Nephron (organoid): ENCODE measurements around the gene STARD7.
A peak's percentile ranks its signal among the peaks of the same experiment; 100 is the strongest.

Source experiments
- H3K27ac Mint-ChIP-seq, 3 experiments: 2 replicates each; pipeline ENCODE4 v1.8.0; 2020; ENCODE audit warnings: mixed read lengths in 3 of 3, mild to moderate bottlenecking in 2 of 3, moderate library complexity in 1 of 3
- H3K27me3 Mint-ChIP-seq: 2 replicates; pipeline ENCODE4 v1.8.0; 2021; ENCODE audit warnings: low read depth, mild to moderate bottlenecking, moderate library complexity, mixed read lengths
- H3K36me3 Mint-ChIP-seq: 2 replicates; pipeline ENCODE4 v1.8.0; 2020; ENCODE audit warnings: low read depth, mixed read lengths
- H3K4me1 Mint-ChIP-seq: 2 replicates; pipeline ENCODE4 v1.8.0; 2020; ENCODE audit warnings: mixed read lengths
- H3K4me3 Mint-ChIP-seq, 3 experiments: 2 replicates each; pipeline ENCODE4 v1.8.0; 2020; ENCODE audit warnings: mild to moderate bottlenecking in 3 of 3, mixed read lengths in 3 of 3, moderate library complexity in 2 of 3
- H3K9me3 Mint-ChIP-seq: 2 replicates; pipeline ENCODE4 v1.8.0; 2020; ENCODE audit warnings: mixed read lengths
- CTCF ChIP-seq, 3 experiments: fragments of 200-600 bp; sonication (generic); IDR thresholded peaks; one replicate each; pipeline ENCODE4 v1.5.0; 2021; ENCODE audit warnings: antibody characterized with exemption in 3 of 3; ENCODE audit not compliant: unreplicated experiment in 3 of 3

STARD7 gene

GRCh38 chr2:96212339-96212738, 3.7 kb upstream of the STARD7 start:
- peaks cover 15% of the 10 kb centered on the region for H3K4me1 Mint-ChIP-seq
- H3K9me3 Mint-ChIP-seq, result no peaks in the 10 kb centered on the region
- peak overlapping the region in 1 of 3 experiments; percentile 60 for H3K4me3 Mint-ChIP-seq
- no peak overlapping the region for H3K27ac Mint-ChIP-seq
- peaks cover 3% of the 10 kb centered on the region for H3K36me3 Mint-ChIP-seq
- TF ChIP-seq CTCF (IDR thresholded peaks at IDR 0.05; ENCODE audit: unreplicated experiment in 3 of 3), result no peak
- no peaks in the 10 kb centered on the region for H3K27me3 Mint-ChIP-seq

- Mint-ChIP-seq H3K27ac (peak overlapping the region; percentile 91 to 96 (median 95)), H3K4me3 (peak overlapping the region; percentile 90 to 98 (median 96)), H3K27me3 (no peaks in the 10 kb centered on the region), H3K4me1 (peaks cover 38% of the 10 kb centered on the region), H3K9me3 (no peaks in the 10 kb centered on the region), H3K36me3 (peaks cover 5% of the 10 kb centered on the region)
- TF ChIP-seq CTCF (IDR thresholded peaks at IDR 0.05; ENCODE audit: unreplicated experiment in 3 of 3), result no peak
Observed at GRCh38 chr2:96209729-96210085, 1.1 kb upstream of the STARD7 start.

- Mint-ChIP-seq H3K4me1 (peaks cover 40% of the 10 kb centered on the region), H3K27ac (peak overlapping the region; percentile 91 to 96 (median 95)), H3K4me3 (peak overlapping the region; percentile 90 to 98 (median 96)), H3K27me3 (no peaks in the 10 kb centered on the region), H3K9me3 (no peaks in the 10 kb centered on the region), H3K36me3 (peaks cover 5% of the 10 kb centered on the region)
- TF ChIP-seq CTCF (IDR thresholded peaks at IDR 0.05; ENCODE audit: unreplicated experiment in 3 of 3), result no peak
Observed at GRCh38 chr2:96209011-96209728, 543 bp upstream of the STARD7 start.

GRCh38 chr2:96207774-96208142, 869 bp downstream of the STARD7 start:
- Mint-ChIP-seq H3K4me3 (peak overlapping the region; percentile 90 to 98 (median 96)), H3K9me3 (no peaks in the 10 kb centered on the region), H3K36me3 (peaks cover 5% of the 10 kb centered on the region), H3K4me1 (peaks cover 49% of the 10 kb centered on the region), H3K27me3 (no peaks in the 10 kb centered on the region), H3K27ac (peak overlapping the region; percentile 85 to 96 (median 95))
- no peak for TF ChIP-seq CTCF (IDR thresholded peaks at IDR 0.05; ENCODE audit: unreplicated experiment in 3 of 3)

- peak overlapping the region; percentile 90 to 98 (median 96) for H3K4me3 Mint-ChIP-seq
- no peaks in the 10 kb centered on the region for H3K9me3 Mint-ChIP-seq
- peak overlapping the region; percentile 85 to 96 (median 95) for H3K27ac Mint-ChIP-seq
- H3K4me1 Mint-ChIP-seq, result peaks cover 53% of the 10 kb centered on the region
- H3K27me3 Mint-ChIP-seq, result no peaks in the 10 kb centered on the region
- TF ChIP-seq CTCF (IDR thresholded peaks at IDR 0.05; ENCODE audit: unreplicated experiment in 3 of 3), result no peak
- peaks cover 5% of the 10 kb centered on the region for H3K36me3 Mint-ChIP-seq
Observed at GRCh38 chr2:96207073-96207773, 1.4 kb downstream of the STARD7 start.
